GM12878 (cell line): Measurements from ENCODE around the gene RHOC. TPM values are rescaled to one million over a fixed set of nuclear protein-coding genes. Genes with fewer than 3 reads are reported as not detected.

Source experiments
- ATAC-seq: fragments of 200-7000 bp; cut with Tn5 transposase; 3 replicates; pipeline ENCODE4 v1.9.1; 2020; ENCODE audit warnings: mild to moderate bottlenecking, moderate library complexity
- BruUV-seq: library from RNA; stranded (reverse); fragments of 400-500 nt; replicated peaks from 2 replicates; lab custom pipeline; 2021; lab: Mats Ljungman, UMichigan
- CTCF ChIA-PET: fragments of 300-600 bp; sonication (Branson Sonifier 250); formaldehyde crosslinking; extraction: SDS; loops from one replicate; lab custom pipeline; 2021; ENCODE audit warnings: inconsistent platforms; lab: Yijun Ruan, JAX
- POLR2A ChIA-PET: fragments of 350-600 bp; formaldehyde crosslinking; extraction: SDS; loops from one replicate; lab custom pipeline; 2021; ENCODE audit warnings: inconsistent platforms; lab: Charles Lee
- RAD21 ChIA-PET: fragments of 300-600 bp; sonication (Branson Sonifier 250); formaldehyde crosslinking; loops from one replicate; lab custom pipeline; 2023; ENCODE audit warnings: antibody characterized with exemption; ENCODE audit not compliant: unreplicated experiment; lab: Charles Lee
- SMC1A ChIA-PET: fragments of 300-600 bp; sonication (Branson Sonifier 250); formaldehyde crosslinking; loops from one replicate; lab custom pipeline; 2023; ENCODE audit not compliant: unreplicated experiment, uncharacterized antibody; lab: Charles Lee
- DNase-seq: peaks from one replicate; pipeline ENCODE4 v3.0.0-alpha.2; 2011; ENCODE audit warnings: low read depth, low spot score
- FAIRE-seq: peaks from 3 replicates; lab custom pipeline; 2011; peaks lifted over from hg19 to GRCh38; lab: Jason Lieb, UNC
- H2AFZ ChIP-seq: 2 replicates; pipeline ENCODE4 v1.6.0; 2011; ENCODE audit warnings: low read depth, low read length, control low read depth; ENCODE audit not compliant: control insufficient read depth
- H3K27ac ChIP-seq: 2 replicates; pipeline ENCODE4 v1.5.1; 2011; ENCODE audit warnings: control low read depth; ENCODE audit not compliant: control insufficient read depth, insufficient read depth
- H3K27me3 ChIP-seq, 2 experiments: replicated peaks in 1 of 2; 2 replicates each; pipeline versions ENCODE4 v1.6.0 to v1.6.1; 2011; ENCODE audit warnings: low read length in 1 of 2; ENCODE audit not compliant: control insufficient read depth in 2 of 2, insufficient read depth in 2 of 2
- H3K36me3 ChIP-seq, 2 experiments: 2 replicates each; pipeline ENCODE4 v1.5.1; 2011; ENCODE audit warnings: low read length in 1 of 2; ENCODE audit not compliant: control insufficient read depth in 2 of 2, insufficient read depth in 2 of 2
- H3K4me1 ChIP-seq: 2 replicates; pipeline ENCODE4 v1.6.1; 2011; ENCODE audit warnings: mild to moderate bottlenecking, low read length, moderate library complexity, mixed read lengths; ENCODE audit not compliant: control insufficient read depth, insufficient read depth
- H3K4me2 ChIP-seq: 2 replicates; pipeline ENCODE4 v1.6.0; 2011; ENCODE audit warnings: control low read depth; ENCODE audit not compliant: control insufficient read depth, insufficient read depth
- H3K4me3 ChIP-seq: fragments of 200-600 bp; sonication (generic); 2 replicates; pipeline ENCODE4 v1.5.1; 2016
- H3K79me2 ChIP-seq: 2 replicates; pipeline ENCODE4 v1.6.0; 2011; ENCODE audit warnings: low read length; ENCODE audit not compliant: control insufficient read depth, insufficient read depth
- H3K9ac ChIP-seq: 2 replicates; pipeline ENCODE4 v1.8.0; 2011; ENCODE audit warnings: low read length, control low read depth, mixed read lengths; ENCODE audit not compliant: control insufficient read depth, insufficient read depth
- H3K9me3 ChIP-seq: replicated peaks from 3 replicates; pipeline ENCODE4 v1.5.1; 2011; ENCODE audit warnings: mild to moderate bottlenecking, low read length; ENCODE audit not compliant: control insufficient read depth, insufficient read depth
- H4K20me1 ChIP-seq: 2 replicates; pipeline ENCODE4 v1.6.0; 2011; ENCODE audit not compliant: control insufficient read depth, insufficient read depth
- BRCA1 ChIP-seq: IDR thresholded peaks from 2 replicates; pipeline ENCODE4 v1.6.1; 2011; ENCODE audit warnings: low read depth, low read length, improper control_type of control experiment
- EED ChIP-seq: sonication (generic); IDR thresholded peaks from 2 replicates; pipeline ENCODE4 v1.6.1; 2016; ENCODE audit warnings: antibody characterized with exemption, low read depth
- EGR1 ChIP-seq, 2 experiments: IDR thresholded peaks; 1 replicate in 1 of 2; 2 replicates in 1 of 2; pipeline ENCODE4 v1.6.1; 2011 to 2012; ENCODE audit warnings: low read depth in 2 of 2, low read length in 2 of 2, borderline replicate concordance in 1 of 2, mild to moderate bottlenecking in 1 of 2, moderate library complexity in 1 of 2
- ETV6 ChIP-seq, 2 experiments: fragments of 450-650 bp in 1 of 2; IDR thresholded peaks in 1 of 2; conservative IDR thresholded peaks in 1 of 2; 2 replicates each; pipeline ENCODE4 v1.6.1; 2014; ENCODE audit warnings: antibody characterized with exemption in 1 of 2, borderline replicate concordance in 1 of 2, low read depth in 1 of 2, mild to moderate bottlenecking in 1 of 2, moderate library complexity in 1 of 2
- HDAC2 ChIP-seq: fragments of 200-600 bp; sonication (generic); IDR thresholded peaks from 2 replicates; pipeline ENCODE4 v1.6.1; 2017
- HDAC6 ChIP-seq: fragments of 200-600 bp; sonication (generic); IDR thresholded peaks from one replicate; pipeline ENCODE4 v1.8.0; 2017; ENCODE audit warnings: antibody characterized with exemption; ENCODE audit not compliant: unreplicated experiment
- MTA2 ChIP-seq: fragments of 450-650 bp; IDR thresholded peaks from 2 replicates; pipeline ENCODE4 v1.6.1; 2016; ENCODE audit warnings: low read depth, mild to moderate bottlenecking, moderate library complexity
- MXI1 ChIP-seq: fragments of 150-350 bp; IDR thresholded peaks from 2 replicates; pipeline ENCODE4 v1.6.1; 2011; ENCODE audit warnings: low read depth, mild to moderate bottlenecking, inconsistent platforms, low read length, improper control_type of control experiment
- SIX5 ChIP-seq: IDR thresholded peaks from 2 replicates; pipeline ENCODE4 v1.6.1; 2011; ENCODE audit warnings: mild to moderate bottlenecking, low read depth, low read length, moderate library complexity; ENCODE audit not compliant: severe bottlenecking
- ZBED1 ChIP-seq: IDR thresholded peaks from 2 replicates; pipeline ENCODE4 v1.6.1; 2016; ENCODE audit warnings: borderline replicate concordance
- WGBS: methylation state at CpG from one replicate; pipeline ENCODE4 v1.1.6; 2016; ENCODE audit warnings: low lambda C conversion rate; ENCODE audit not compliant: insufficient replicate concordance, insufficient coverage; ENCODE audit errors: missing lambda C conversion rate; 5-methylcytosine and 5-hydroxymethylcytosine counted together
- in situ Hi-C: fragments of 300-500 bp; cut with MboI; formaldehyde crosslinking; loops from 9 replicates; pipeline ENCODE4 v1.14.3; 2018; ENCODE audit warnings: mixed read lengths
- intact Hi-C: fragments of 100-400 bp; cut with micrococcal nuclease; formaldehyde crosslinking; loops from one replicate; pipeline ENCODE4 v1.14.2; 2022; ENCODE audit not compliant: unreplicated experiment
- polyA plus RNA-seq, 11 experiments: library from polyadenylated mRNA; depleted of rRNA in 4 of 11; unstranded in 6 of 11; stranded (reverse) in 5 of 11; fragments of >200 nt; fragmentation: Nextera tagmentation in 4 of 11; fragmentation: Illumina TruSeq in 1 of 11; extraction: Ambion mirVana in 4 of 11; extraction: Trizol in 1 of 11; gene quantifications; 1 replicate in 1 of 11; 2 replicates in 10 of 11; pipeline versions ENCODE4 v1.2.1 to v1.2.3, GENCODE V29; 2011 to 2016; ENCODE audit warnings: inconsistent platforms in 2 of 11, missing spikeins in 2 of 11, low read depth in 1 of 11
- total RNA-seq, 4 experiments: library from RNA; depleted of rRNA in 3 of 4; stranded (reverse); fragments of >200 nt in 3 of 4; fragmentation: Illumina TruSeq in 1 of 4; extraction: Trizol in 1 of 4; gene quantifications; 2 replicates each; pipeline versions ENCODE4 v1.2.1 to v1.2.3, GENCODE V29; 2013 to 2021
- TF ChIP-seq, protein P1 (sequence below): fragments of 450-650 bp; IDR thresholded peaks from 2 replicates; pipeline ENCODE4 v1.6.1; 2017; ENCODE audit warnings: borderline replicate concordance
- TF ChIP-seq, protein P2 (sequence below): fragments of 450-650 bp; IDR thresholded peaks from 2 replicates; pipeline ENCODE4 v1.6.1; 2016; ENCODE audit warnings: mild to moderate bottlenecking
- TF ChIP-seq, protein P3 (sequence below): fragments of 450-650 bp; formaldehyde crosslinking; IDR thresholded peaks from 2 replicates; pipeline ENCODE4 v1.4.0; 2022; ENCODE audit warnings: mild to moderate bottlenecking, moderate library complexity
- TF ChIP-seq, protein P4 (sequence below): IDR thresholded peaks from 2 replicates; pipeline ENCODE4 v1.6.1; 2012; ENCODE audit warnings: low read depth, low read length, improper control_type of control experiment
- TF ChIP-seq, protein P5 (sequence below): IDR thresholded peaks from 2 replicates; pipeline ENCODE4 v1.6.1; 2012; ENCODE audit warnings: low read depth, low read length, improper control_type of control experiment

Gene RHOC
- total and polyA plus RNA-seq, 10 of the 15 experiments (the other 5 are each of a cell fraction or from before 2014, with no cell fraction given), result 20.6 to 371 (median 158) TPM

DNA sequence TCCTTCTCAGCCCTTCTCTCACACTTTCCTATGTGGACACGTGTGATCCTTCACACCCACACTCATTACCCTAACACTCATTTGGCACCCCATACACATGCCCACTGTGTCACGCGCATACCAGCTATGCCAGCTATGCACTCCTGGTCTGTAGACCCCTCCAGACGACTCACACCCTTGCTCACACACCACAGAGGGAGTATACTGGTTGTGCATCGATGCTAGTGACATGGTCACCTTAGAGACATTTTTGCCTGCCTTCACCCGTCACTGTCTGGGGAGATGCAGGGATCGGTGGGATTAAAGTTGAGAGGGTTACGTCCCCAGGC is 16.5 kb upstream of the RHOC start:
- Histone ChIP-seq H3K9me3 (no peaks in the 10 kb centered on the region), H3K4me2 (no peak overlapping the region), H3K79me2 (no peaks in the 10 kb centered on the region), H2AFZ (no peak overlapping the region), H3K9ac (no peak overlapping the region), H3K4me3 (no peak overlapping the region), H3K27me3 (peaks cover 0 to 3% of the 10 kb centered on the region in 2 experiments; a peak in 2 of 4 replicates), H3K27ac (no peak overlapping the region), H3K36me3 (no peaks in the 10 kb centered on the region), H3K4me1 (no peaks in the 10 kb centered on the region), H4K20me1 (no peaks in the 10 kb centered on the region)
- ChIA-PET POLR2A (no interaction called here), CTCF (interaction anchor here (0.6 to 10.8 kb wide), 4 partner anchors 8 to 332 kb away, joined by 3 to 428 read pairs (median 4); partner anchors contain the start of gene PPM1J), RAD21 (no interaction called here), SMC1A (no interaction called here)
- no peak for ATAC-seq
- in situ Hi-C loops (no loop called here), intact Hi-C loops (no loop called here)
- WGBS, result 60% methylated on average over 8 of the region's 8 CpGs
- no TSS peak for BruUV-seq
- FAIRE-seq, result no peak
- DNase-seq, result no peak
- TF ChIP-seq HDAC6 (no peak), ETV6 (conservative IDR thresholded peaks at IDR 0.05 in 1 of 2, IDR thresholded peaks at IDR 0.05 in 1 of 2; ENCODE audit: borderline replicate concordance in 1 of 2, low read depth in 1 of 2) (no peak), MXI1 (no peak), ZBED1 (no peak), MTA2 (no peak), HDAC2 (no peak), BRCA1 (no peak), EGR1 (IDR thresholded peaks at IDR 0.05; ENCODE audit: borderline replicate concordance in 1 of 2, low read depth in 2 of 2, low read length in 2 of 2) (no peak), EED (no peak), SIX5 (no peak)
- TF ChIP-seq, protein P1, sequence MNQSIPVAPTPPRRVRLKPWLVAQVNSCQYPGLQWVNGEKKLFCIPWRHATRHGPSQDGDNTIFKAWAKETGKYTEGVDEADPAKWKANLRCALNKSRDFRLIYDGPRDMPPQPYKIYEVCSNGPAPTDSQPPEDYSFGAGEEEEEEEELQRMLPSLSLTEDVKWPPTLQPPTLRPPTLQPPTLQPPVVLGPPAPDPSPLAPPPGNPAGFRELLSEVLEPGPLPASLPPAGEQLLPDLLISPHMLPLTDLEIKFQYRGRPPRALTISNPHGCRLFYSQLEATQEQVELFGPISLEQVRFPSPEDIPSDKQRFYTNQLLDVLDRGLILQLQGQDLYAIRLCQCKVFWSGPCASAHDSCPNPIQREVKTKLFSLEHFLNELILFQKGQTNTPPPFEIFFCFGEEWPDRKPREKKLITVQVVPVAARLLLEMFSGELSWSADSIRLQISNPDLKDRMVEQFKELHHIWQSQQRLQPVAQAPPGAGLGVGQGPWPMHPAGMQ, result no peak
- TF ChIP-seq, protein P2, sequence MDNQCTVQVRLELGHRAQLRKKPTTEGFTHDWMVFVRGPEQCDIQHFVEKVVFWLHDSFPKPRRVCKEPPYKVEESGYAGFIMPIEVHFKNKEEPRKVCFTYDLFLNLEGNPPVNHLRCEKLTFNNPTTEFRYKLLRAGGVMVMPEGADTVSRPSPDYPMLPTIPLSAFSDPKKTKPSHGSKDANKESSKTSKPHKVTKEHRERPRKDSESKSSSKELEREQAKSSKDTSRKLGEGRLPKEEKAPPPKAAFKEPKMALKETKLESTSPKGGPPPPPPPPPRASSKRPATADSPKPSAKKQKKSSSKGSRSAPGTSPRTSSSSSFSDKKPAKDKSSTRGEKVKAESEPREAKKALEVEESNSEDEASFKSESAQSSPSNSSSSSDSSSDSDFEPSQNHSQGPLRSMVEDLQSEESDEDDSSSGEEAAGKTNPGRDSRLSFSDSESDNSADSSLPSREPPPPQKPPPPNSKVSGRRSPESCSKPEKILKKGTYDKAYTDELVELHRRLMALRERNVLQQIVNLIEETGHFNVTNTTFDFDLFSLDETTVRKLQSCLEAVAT, result no peak
- TF ChIP-seq, protein P3, sequence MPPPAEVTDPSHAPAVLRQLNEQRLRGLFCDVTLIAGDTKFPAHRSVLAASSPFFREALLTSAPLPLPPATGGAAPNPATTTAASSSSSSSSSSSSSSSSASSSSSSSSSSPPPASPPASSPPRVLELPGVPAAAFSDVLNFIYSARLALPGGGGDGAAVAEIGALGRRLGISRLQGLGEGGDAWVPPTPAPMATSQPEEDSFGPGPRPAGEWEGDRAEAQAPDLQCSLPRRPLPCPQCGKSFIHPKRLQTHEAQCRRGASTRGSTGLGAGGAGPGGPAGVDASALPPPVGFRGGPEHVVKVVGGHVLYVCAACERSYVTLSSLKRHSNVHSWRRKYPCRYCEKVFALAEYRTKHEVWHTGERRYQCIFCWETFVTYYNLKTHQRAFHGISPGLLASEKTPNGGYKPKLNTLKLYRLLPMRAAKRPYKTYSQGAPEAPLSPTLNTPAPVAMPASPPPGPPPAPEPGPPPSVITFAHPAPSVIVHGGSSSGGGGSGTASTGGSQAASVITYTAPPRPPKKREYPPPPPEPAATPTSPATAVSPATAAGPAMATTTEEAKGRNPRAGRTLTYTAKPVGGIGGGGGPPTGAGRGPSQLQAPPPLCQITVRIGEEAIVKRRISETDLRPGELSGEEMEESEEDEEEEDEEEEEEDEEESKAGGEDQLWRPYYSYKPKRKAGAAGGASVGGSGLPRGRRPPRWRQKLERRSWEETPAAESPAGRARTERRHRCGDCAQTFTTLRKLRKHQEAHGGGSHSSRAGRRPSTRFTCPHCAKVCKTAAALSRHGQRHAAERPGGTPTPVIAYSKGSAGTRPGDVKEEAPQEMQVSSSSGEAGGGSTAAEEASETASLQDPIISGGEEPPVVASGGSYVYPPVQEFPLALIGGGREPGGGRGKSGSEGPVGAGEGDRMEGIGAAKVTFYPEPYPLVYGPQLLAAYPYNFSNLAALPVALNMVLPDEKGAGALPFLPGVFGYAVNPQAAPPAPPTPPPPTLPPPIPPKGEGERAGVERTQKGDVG (CRISPR knock-in tag), result no peak
- TF ChIP-seq, protein P4, sequence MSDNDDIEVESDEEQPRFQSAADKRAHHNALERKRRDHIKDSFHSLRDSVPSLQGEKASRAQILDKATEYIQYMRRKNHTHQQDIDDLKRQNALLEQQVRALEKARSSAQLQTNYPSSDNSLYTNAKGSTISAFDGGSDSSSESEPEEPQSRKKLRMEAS, result no peak
- TF ChIP-seq, protein P5, sequence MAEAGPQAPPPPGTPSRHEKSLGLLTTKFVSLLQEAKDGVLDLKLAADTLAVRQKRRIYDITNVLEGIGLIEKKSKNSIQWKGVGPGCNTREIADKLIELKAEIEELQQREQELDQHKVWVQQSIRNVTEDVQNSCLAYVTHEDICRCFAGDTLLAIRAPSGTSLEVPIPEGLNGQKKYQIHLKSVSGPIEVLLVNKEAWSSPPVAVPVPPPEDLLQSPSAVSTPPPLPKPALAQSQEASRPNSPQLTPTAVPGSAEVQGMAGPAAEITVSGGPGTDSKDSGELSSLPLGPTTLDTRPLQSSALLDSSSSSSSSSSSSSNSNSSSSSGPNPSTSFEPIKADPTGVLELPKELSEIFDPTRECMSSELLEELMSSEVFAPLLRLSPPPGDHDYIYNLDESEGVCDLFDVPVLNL, result no peak
